ENCODE data around the gene PTGER3.

Gene PTGER3

DNA sequence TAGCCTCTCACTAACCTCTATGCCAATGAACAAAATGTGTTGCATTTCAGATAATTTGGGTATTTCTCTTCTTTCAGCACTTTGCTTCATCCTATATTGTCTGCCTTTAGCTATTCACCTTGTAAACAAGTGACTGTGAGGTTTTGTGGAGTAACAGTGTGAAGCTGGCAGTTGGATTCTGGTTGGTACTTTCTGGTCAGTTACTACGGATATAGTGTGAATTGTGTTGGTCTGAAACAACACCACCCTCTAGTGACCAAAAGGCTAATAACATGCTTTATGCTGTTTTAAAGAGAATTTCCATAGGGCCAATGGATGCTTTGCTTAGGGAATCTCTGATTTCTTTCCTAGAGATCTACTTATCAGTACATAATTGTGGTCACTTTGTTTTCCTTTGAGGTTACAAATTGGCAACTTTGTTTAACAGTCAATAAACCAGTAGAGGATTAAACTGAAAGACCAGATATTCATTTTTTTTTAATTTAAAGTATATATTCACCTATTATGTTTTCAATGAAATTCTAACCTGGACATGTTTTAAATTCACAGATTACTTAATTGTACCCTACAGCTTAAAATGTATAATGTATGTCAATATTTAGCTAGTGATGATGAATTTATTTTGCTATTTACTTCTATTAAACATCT lies 2.5 kb upstream of the PTGER3 start:
- no peak overlapping the region for H3K27ac ChIP-seq
- no peak for TF ChIP-seq ZFX (IDR thresholded peaks at IDR 0.05)
- peak; percentile 88 for TF ChIP-seq CTCF (conservative IDR thresholded peaks at IDR 0.05)

DNA sequence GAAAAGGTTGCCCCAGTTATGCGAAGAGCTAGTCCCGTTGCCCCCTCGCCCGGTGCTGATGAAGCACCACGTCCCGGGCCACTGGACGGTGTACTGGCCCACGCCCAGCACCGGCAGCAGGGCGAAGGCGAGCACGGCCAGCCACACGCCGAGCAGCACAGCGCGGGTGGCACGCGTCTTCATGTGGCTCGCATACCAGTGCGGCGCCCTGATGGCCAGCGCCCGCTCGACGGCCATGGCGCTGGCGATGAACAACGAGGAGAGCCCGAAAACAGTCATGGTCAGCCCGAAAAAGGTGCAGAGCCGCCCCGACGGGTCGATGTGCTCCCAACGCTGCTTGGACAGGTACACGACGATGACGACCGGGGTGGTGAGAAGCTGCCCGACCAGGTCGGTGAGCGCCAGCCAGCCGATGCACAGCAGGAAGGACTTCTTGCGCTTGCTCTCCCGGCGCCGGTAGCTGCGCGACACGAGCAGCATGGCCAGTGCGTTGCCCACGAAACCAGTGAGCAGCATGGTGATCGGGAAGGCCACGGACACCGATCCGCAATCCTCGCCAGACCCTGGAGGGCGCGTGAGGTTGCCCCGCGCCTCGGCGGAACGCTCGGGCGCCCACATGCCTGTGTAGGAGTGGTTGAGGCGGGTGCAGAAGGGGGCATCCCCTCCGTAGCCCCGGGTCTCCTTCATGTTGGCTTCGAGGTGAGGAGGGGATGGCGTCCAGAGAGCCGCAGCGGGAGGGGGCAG lies 553 bp downstream of the PTGER3 start:
- TF ChIP-seq ZFX (IDR thresholded peaks at IDR 0.05) = no peak
- no peak for TF ChIP-seq CTCF (conservative IDR thresholded peaks at IDR 0.05)
- no peak overlapping the region for H3K27ac ChIP-seq

DNA sequence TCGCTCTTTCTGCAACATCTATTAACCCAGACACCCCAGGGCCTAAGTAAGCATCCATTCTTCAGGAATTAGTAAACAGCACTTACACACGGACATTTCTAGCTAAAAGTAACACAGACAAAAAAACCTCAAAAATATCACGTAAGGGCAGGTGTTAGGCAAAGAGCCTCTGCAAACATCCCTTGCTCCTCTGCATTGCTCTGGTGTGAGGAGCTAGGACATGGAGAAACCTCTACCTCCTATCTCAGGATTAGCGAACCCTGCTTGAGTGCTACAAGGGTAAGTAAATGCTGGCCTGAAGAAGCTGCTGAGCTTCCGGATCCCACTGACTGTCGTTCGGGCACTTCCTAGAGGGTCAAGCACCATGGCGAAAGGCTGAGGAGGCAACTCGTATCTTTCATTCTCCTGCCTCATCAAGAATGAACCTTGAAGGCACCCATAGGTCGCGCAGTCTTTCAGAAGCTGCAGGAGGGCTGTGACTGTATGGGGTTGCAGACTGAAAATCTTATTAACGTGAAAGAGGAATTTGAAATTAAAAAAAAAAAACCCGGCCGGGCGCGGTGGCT lies 2.1 kb downstream of the PTGER3 start:
- no peak overlapping the region for H3K27ac ChIP-seq
- TF ChIP-seq CTCF (conservative IDR thresholded peaks at IDR 0.05) (no peak), ZFX (IDR thresholded peaks at IDR 0.05) (no peak)

DNA sequence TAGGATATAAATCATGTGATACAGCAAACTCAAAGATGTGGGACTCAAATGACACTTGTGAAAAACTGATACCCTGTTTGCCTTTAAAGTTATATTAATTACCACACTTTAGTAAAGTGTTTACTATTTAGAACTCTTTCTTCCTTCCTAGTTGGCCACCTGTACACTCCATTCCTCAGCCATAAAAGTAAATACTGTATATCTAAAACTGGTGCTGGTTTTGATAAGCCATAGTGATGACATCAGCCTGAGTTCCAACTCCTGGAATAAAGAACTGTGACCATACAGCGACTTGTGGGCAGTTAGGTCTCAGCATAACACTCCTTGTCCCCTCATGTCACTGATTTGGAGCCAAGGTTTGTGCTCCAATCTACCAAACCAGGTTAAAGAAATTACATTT lies 2.8 kb downstream of the PTGER3 start:
- TF ChIP-seq ZFX (IDR thresholded peaks at IDR 0.05) (no peak), CTCF (conservative IDR thresholded peaks at IDR 0.05) (no peak)
- H3K27ac ChIP-seq = no peak overlapping the region

DNA sequence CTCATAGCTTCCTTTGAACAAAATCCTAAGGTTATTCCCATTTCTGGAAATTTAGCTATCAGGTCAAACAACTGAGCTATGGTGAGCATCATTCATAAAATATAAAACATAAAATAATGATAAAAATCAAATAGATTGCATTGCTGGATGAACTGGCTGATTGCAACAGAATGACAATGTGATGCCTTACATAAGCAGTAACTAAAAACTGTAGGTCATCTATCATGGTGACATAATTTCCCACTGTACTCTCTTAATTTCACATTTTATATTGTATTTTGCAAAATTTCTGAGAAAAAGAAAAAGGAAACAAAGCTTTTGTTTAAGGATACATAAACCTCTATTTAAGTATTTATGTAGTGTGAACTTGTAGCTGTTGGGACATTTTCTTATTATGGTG lies 4.6 kb downstream of the PTGER3 start:
- TF ChIP-seq ZFX (IDR thresholded peaks at IDR 0.05) = no peak
- no peak for TF ChIP-seq CTCF (conservative IDR thresholded peaks at IDR 0.05)
- H3K27ac ChIP-seq = no peak overlapping the region

- H3K27ac ChIP-seq = no peak overlapping the region
- TF ChIP-seq ZFX (IDR thresholded peaks at IDR 0.05) = no peak
- TF ChIP-seq CTCF (conservative IDR thresholded peaks at IDR 0.05) = no peak
These were observed 5.8 kb downstream of the PTGER3 start for GRCh38 chr1:71041806-71042205.

DNA sequence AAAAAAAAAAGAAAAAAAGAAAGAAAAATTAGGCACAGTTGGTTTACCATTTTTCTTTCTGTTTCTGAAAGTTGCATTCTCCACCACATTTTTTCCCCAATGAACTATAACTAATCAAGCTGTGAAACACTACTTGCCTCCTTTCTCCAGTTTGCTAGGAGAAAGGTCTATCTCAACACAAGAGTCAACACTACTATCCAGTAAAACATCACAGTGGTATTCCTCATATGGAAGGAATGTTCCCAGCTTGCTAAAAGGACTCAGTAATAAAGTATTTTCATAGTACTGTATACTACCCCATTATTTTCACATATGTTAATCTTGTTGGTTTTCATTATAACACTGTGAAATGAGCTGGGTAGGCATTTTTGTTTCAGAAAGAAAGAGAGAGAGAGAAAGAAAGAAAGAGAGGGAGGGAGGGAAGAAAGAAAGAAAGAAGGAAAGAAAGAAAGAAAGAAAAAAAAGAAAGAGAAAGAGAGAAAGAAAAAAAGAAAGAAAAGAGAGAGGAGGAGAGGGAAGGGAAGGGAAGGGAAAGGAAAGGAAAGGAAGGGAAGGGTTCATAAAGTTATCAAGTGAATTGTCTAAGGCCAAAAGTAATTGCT lies 7.9 kb downstream of the PTGER3 start:
- H3K27ac ChIP-seq = no peak overlapping the region
- TF ChIP-seq ZFX (IDR thresholded peaks at IDR 0.05) = no peak
- no peak for TF ChIP-seq CTCF (conservative IDR thresholded peaks at IDR 0.05)

All from C4-2B (cell line).